Measurements from ENCODE around the gene CDC42EP3.

CDC42EP3 gene

DNA sequence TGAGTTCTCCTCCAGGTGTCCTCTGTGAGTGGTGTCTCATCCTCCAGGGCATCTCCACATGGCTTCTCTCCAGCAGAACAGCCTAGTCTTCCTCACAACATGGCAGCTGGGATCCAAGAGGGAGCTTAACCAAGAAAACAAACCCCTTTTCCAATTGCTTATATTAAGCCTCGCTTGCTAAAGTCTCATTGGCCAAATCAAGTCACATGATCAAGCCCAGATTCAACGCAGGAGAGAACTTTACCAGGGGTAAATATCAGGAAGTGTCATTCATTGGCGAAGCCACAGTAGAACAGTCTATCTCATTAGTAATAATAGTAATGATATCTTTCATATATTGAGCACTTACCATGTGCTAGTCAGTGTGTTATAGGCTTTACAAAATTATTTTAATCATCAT is 53.1 kb downstream of the CDC42EP3 start:
- DNase-seq (ENCODE audit: low read depth), result no peak

- DNase-seq (ENCODE audit: low read depth), result no peak
These were observed 54.1 kb downstream of the CDC42EP3 start for GRCh38 chr2:37617119-37617892.

- no peak for DNase-seq (ENCODE audit: low read depth)
These were observed 54.8 kb downstream of the CDC42EP3 start for GRCh38 chr2:37616677-37617005.

- no peak for DNase-seq (ENCODE audit: low read depth)
These were observed 55.4 kb downstream of the CDC42EP3 start for GRCh38 chr2:37615804-37616676.

- no peak for DNase-seq (ENCODE audit: low read depth)
These were observed 57.2 kb downstream of the CDC42EP3 start for GRCh38 chr2:37614061-37614738.

GRCh38 chr2:37612382-37612781 is 59.1 kb downstream of the CDC42EP3 start:
- DNase-seq (ENCODE audit: low read depth), result no peak

- no peak for DNase-seq (ENCODE audit: low read depth)
These were observed 60.7 kb downstream of the CDC42EP3 start for GRCh38 chr2:37610638-37611289.

DNA sequence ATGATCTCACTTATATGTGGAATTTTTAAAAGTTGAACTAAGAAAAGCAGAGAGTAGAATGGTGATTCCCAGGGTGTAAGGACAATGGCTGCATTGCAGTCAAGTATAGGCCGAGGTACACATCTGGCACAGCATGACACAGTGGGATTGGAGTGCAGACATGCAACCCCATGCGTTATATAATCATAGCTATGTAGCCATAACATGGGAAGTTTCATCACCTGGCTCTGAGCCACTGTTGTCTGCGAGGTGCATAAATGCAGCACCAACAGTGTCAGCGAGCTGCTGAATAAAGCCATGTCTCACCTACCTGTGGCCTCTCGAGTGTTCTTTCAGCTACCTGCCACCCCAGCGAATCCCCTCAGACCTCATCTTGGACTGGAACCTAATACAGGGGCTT is 61.7 kb downstream of the CDC42EP3 start:
- DNase-seq (ENCODE audit: low read depth), result no peak

GRCh38 chr2:37604716-37605115 is 66.7 kb downstream of the CDC42EP3 start:
- no peak for DNase-seq (ENCODE audit: low read depth)

- no peak for DNase-seq (ENCODE audit: low read depth)
These were observed 68.7 kb downstream of the CDC42EP3 start for GRCh38 chr2:37602702-37603101.

DNA sequence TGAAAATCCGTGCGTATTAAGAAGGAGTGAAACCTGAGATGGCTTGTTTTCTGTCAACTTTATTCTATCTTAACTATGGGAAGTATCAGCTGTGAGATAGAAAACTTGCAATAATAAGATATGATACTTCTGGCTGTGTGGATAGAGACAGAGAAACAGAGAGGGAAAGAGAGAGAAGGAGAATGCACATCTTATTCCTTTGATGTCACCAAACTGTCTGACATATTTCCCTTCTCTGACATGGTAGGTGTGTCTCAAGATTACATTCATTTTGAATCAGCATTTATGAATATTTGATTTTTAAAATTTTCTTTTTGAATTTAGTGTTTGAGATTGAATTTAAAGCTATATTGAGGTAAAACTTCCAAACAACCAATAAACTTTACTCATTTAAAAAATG is 69.4 kb downstream of the CDC42EP3 start:
- no peak for DNase-seq (ENCODE audit: low read depth)

DNA sequence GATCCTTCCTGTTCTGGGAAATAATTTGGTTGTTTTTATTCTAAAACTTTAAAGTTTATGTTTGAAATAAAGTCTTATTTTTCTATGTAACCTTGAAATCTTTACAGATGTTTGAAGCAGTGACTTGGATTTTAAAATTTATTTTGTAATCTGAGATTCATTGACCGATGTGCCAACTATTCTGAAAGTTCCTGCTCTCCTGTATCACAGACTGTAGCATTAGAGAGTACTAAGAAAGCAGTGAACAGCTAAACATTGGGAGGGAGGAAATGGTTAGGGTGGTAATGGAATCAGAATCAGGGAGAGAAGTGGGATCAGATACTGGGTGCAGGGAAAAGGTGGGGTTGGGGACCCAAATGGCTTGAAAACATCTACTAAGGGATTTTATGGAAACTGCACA is 69.9 kb downstream of the CDC42EP3 start:
- DNase-seq (ENCODE audit: low read depth), result no peak

DNA sequence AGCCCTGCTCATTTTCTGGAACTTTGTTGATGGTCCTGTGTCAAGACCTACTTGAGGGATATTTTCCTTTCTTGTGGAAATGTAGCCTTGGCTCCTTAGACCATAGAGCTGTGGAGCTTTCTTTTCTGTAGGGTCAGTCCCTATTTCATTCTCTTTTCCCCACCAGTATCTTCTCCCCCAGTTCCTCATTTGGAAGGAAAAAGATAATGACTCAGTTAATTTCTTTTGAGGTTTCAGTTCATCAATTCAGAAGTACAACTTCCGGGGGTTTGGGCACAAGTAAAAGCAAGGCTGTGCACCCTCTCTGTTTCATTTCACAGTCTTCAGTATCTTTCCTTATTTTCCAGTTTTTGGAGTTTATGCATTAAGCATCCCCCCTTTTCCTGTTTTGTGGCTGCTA is 70.7 kb downstream of the CDC42EP3 start:
- DNase-seq (ENCODE audit: low read depth), result no peak

DNA sequence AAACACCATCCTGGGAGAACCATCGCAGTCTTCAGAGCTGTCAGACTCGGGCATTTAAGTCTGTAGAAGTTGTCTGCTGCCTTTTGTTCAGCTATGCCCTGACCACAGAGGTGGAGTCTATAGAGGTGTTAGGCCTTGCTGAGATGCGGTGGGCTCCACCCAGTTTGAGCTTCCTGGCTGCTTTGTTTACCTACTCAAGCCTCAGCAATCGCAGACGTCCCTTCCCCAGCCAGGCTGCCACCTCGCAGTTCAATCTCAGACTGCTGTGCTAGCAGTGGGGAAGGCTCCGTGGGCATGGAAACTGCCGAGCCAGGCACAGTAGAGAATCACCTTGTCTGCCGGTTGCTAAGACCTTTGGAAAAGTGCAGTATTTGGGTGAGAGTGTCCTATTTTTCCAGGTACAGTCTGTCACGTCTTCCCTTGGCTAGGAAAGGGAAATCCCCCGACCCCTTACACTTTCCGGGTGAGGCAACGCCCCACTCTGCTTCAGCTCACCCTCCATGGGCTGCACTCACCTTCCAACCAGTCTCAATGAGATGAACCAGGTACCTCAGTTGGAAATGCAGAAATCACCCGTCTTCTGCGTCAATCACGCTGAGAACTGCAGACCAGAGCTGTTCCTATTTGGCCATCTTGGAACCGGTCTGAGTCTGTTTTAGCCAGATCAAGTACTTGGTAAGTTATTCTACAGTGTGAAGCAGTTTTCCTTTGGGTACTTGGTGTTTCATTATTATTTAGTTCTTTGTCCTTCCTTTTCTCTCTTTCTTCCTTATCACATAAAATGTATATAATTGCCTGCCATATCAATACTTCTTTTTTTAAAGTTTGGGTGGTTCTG is 71.5 kb downstream of the CDC42EP3 start:
- DNase-seq (ENCODE audit: low read depth), result peak; percentile 39

DNA sequence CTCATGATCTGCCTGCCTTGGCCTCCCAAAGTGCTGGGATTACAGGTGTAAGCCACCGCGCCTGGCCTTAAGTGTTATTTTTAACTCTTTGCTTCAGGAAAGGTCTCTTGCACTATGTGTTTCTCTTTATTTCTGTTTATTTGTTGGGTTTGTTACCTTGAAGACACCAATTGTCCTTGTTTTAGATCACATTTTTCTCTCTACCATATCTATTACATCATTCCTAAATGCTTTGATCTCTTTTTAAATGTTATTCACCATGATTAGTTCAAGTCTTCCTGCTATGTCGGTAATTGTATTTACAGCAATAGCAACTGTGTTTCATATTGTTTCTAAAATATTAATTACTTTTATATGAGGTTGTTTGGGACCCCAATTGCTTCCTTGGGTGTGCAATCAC is 77.7 kb downstream of the CDC42EP3 start:
- DNase-seq (ENCODE audit: low read depth), result no peak

- DNase-seq (ENCODE audit: low read depth), result no peak
These were observed 78.4 kb downstream of the CDC42EP3 start for GRCh38 chr2:37593024-37593423.

Measured in activated T-helper 9 cell treated with anti-CD3 and anti-CD28 coated beads, Interleukin-2, amount 50 U/mL, for 16 hours (primary cell).